ENCODE measurements around the gene BBS9. TPM values are rescaled to one million over a fixed set of nuclear protein-coding genes. Genes with fewer than 3 reads are reported as not detected.

Gene BBS9
- total and polyA plus RNA-seq, 9 of the 15 experiments (the other 6 are each of a cell fraction or from before 2014, with no cell fraction given): 0.77 to 3.3 (median 2.4) TPM

DNA sequence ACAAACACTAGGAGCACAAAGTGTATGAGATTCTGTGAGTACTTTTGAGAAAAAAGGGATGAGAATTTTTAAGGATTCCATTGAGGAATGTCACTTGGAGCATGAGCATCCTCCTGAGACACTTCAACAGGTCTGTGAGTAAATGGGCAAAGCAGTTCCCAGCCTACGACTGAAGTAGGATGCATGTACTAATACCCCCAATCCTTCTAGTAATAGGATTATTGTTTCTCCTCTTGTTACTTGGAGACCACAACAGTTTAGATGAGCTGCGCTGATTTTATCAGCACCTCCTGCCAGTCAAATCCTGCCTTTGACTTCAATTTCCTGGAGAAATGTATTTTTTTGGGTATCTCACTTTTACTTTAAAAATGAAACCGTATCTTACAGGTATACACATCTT lies 820 bp downstream of the BBS9 start (continued):
- TF ChIP-seq, protein P1, sequence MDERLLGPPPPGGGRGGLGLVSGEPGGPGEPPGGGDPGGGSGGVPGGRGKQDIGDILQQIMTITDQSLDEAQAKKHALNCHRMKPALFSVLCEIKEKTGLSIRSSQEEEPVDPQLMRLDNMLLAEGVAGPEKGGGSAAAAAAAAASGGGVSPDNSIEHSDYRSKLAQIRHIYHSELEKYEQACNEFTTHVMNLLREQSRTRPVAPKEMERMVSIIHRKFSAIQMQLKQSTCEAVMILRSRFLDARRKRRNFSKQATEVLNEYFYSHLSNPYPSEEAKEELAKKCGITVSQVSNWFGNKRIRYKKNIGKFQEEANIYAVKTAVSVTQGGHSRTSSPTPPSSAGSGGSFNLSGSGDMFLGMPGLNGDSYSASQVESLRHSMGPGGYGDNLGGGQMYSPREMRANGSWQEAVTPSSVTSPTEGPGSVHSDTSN (CRISPR knock-in tag; IDR thresholded peaks at IDR 0.05; ENCODE audit: low read depth): 0 out of 2 replicates have a peak, but pooled peaks have one; percentile 32
- TF ChIP-seq, protein P1 (tag; conservative IDR thresholded peaks at IDR 0.05; ENCODE audit: low read depth): peak; percentile 47; the same call in 1 of the 2 replicates

DNA sequence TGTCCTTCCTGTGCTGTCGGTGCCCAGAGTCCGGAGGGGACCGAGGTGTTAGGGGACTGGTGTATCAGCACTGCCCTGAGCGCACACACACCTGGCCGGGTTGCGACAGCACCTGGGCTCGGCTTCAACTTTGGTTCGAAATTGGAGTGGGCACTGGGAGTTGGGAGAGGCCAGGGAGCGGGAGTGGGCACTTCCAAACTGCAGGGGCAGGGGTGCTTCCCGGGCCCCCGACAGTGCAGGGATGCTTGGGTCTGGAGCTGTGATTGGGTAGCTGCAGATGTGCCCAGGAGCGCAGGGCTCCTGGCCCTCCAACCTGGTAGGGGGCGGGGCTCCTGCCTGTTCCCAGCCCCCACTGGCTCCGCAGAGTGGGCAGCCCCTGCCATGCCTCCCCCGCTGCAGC lies 7.7 kb downstream of the BBS9 start:
- no peak overlapping the region for H3K27ac ChIP-seq (ENCODE audit: extremely low read depth, low read depth, low read length)
- TF ChIP-seq CTBP1 (IDR thresholded peaks at IDR 0.05; ENCODE audit: borderline replicate concordance) (no peak), ZNF766 (CRISPR knock-in tag; conservative IDR thresholded peaks at IDR 0.05) (no peak), ZNF398 (CRISPR knock-in tag; IDR thresholded peaks at IDR 0.05) (no peak), CBFA2T2 (conservative IDR thresholded peaks at IDR 0.05) (no peak), GATAD2B (IDR thresholded peaks at IDR 0.05; ENCODE audit: borderline replicate concordance) (no peak), ZNF24 (IDR thresholded peaks at IDR 0.05) (no peak), MCM3 (IDR thresholded peaks at IDR 0.05) (no peak), IRF2 (CRISPR knock-in tag; IDR thresholded peaks at IDR 0.05) (no peak)
- TF ChIP-seq, protein P2, sequence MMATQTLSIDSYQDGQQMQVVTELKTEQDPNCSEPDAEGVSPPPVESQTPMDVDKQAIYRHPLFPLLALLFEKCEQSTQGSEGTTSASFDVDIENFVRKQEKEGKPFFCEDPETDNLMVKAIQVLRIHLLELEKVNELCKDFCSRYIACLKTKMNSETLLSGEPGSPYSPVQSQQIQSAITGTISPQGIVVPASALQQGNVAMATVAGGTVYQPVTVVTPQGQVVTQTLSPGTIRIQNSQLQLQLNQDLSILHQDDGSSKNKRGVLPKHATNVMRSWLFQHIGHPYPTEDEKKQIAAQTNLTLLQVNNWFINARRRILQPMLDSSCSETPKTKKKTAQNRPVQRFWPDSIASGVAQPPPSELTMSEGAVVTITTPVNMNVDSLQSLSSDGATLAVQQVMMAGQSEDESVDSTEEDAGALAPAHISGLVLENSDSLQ (IDR thresholded peaks at IDR 0.05): no peak
- TF ChIP-seq, protein P3, sequence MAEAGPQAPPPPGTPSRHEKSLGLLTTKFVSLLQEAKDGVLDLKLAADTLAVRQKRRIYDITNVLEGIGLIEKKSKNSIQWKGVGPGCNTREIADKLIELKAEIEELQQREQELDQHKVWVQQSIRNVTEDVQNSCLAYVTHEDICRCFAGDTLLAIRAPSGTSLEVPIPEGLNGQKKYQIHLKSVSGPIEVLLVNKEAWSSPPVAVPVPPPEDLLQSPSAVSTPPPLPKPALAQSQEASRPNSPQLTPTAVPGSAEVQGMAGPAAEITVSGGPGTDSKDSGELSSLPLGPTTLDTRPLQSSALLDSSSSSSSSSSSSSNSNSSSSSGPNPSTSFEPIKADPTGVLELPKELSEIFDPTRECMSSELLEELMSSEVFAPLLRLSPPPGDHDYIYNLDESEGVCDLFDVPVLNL (CRISPR knock-in tag; IDR thresholded peaks at IDR 0.05; ENCODE audit: low read depth): no peak

More for the DNA sequence above, 7.7 kb downstream of the BBS9 start:
- CTCF ChIA-PET (ENCODE audit: low intra/inter-chr PET ratio): no interaction called here
- Histone ChIP-seq H3K4me2 (ENCODE audit: insufficient read depth, low read length) (no peak overlapping the region), H3K4me1 (replicated peaks in 1 of 2; ENCODE audit: control insufficient read depth in 2 of 2, insufficient read depth in 2 of 2, low read length in 2 of 2) (no peaks in the 10 kb centered on the region; a peak in 1 of 5 replicates), H3K9me1 (ENCODE audit: control insufficient read depth, insufficient read depth, low read length) (no peaks in the 10 kb centered on the region), H3K9me3 (replicated peaks; ENCODE audit: control insufficient read depth, insufficient read depth, low read depth, low read length) (no peaks in the 10 kb centered on the region), H3K9ac (ENCODE audit: insufficient read depth in 1 of 2, low read depth in 2 of 2, low read length in 2 of 2) (peak overlapping the region in 1 of 2 experiments; percentile 17; a peak in 1 of 4 replicates), H3K27me3 (ENCODE audit: control insufficient read depth in 2 of 2, insufficient read depth in 2 of 2, low read length in 2 of 2) (peaks cover 2 to 15% of the 10 kb centered on the region in 2 experiments; a peak in 2 of 5 replicates), H2AFZ (ENCODE audit: low read depth, low read length) (no peak overlapping the region), H4K20me1 (replicated peaks; ENCODE audit: control insufficient read depth, insufficient read depth, low read length) (no peaks in the 10 kb centered on the region), H3K79me2 (ENCODE audit: control insufficient read depth, insufficient read depth, low read length) (no peaks in the 10 kb centered on the region), H3K4me3 (no peak overlapping the region), H3K36me3 (ENCODE audit: control insufficient read depth, insufficient read depth, low read length) (no peaks in the 10 kb centered on the region)
- FAIRE-seq (no peak), ATAC-seq (no peak), DNase-seq (ENCODE audit: extremely low read depth in 1 of 4, low spot score in 3 of 4) (no peak)
- intact Hi-C loops (cut with micrococcal nuclease): no loop called here
- BruUV-seq (replicated peaks): no TSS peak
- in situ Hi-C loops (cut with MboI): no loop called here
- 0% methylated on average over 11 of the region's 15 CpGs for WGBS (ENCODE audit: insufficient coverage, low coverage, missing lambda C conversion rate)
- POLR2A ChIA-PET: no interaction called here

All from K562 (cell line).